Central memory CD8-positive, alpha-beta T cell (primary cell): ENCODE measurements around the gene CYP51A1.
"Not testable (repeated sequence)": the region's sequence is repeated elsewhere in the genome, so short reads cannot be mapped to it uniquely, and the experiment has no call there.

Experiments
- ATAC-seq: fragments of 150-1000 bp; cut with Tn5 transposase; replicated peaks from 2 replicates; pipeline ENCODE4 v1.10.0; 2022; ENCODE audit warnings: mild to moderate bottlenecking, moderate FRiP score, moderate number of reproducible peaks; ENCODE audit not compliant: poor library complexity, severe bottlenecking; ENCODE audit errors: extremely low read depth
- DNase-seq, 2 donors: peaks; one replicate each; pipeline ENCODE4 v3.0.0; 2021; ENCODE audit warnings: low spot score in 2 of 2
- H3K27ac Mint-ChIP-seq: one replicate; pipeline ENCODE4 v1.8.0; 2022; ENCODE audit warnings: low read depth, mild to moderate bottlenecking, moderate library complexity, mixed read lengths
- H3K27me3 Mint-ChIP-seq: one replicate; pipeline ENCODE4 v1.8.0; 2022; ENCODE audit warnings: mixed read lengths
- H3K36me3 Mint-ChIP-seq: one replicate; pipeline ENCODE4 v1.8.0; 2022; ENCODE audit warnings: mild to moderate bottlenecking, moderate library complexity, mixed read lengths; ENCODE audit not compliant: insufficient read depth
- H3K4me1 Mint-ChIP-seq: one replicate; pipeline ENCODE4 v1.8.0; 2022; ENCODE audit warnings: mixed read lengths
- H3K4me3 Mint-ChIP-seq: one replicate; pipeline ENCODE4 v1.8.0; 2022; ENCODE audit warnings: mild to moderate bottlenecking, moderate library complexity, mixed read lengths
- H3K9me3 Mint-ChIP-seq: one replicate; pipeline ENCODE4 v1.8.0; 2022; ENCODE audit warnings: mixed read lengths

The CYP51A1 gene

DNA sequence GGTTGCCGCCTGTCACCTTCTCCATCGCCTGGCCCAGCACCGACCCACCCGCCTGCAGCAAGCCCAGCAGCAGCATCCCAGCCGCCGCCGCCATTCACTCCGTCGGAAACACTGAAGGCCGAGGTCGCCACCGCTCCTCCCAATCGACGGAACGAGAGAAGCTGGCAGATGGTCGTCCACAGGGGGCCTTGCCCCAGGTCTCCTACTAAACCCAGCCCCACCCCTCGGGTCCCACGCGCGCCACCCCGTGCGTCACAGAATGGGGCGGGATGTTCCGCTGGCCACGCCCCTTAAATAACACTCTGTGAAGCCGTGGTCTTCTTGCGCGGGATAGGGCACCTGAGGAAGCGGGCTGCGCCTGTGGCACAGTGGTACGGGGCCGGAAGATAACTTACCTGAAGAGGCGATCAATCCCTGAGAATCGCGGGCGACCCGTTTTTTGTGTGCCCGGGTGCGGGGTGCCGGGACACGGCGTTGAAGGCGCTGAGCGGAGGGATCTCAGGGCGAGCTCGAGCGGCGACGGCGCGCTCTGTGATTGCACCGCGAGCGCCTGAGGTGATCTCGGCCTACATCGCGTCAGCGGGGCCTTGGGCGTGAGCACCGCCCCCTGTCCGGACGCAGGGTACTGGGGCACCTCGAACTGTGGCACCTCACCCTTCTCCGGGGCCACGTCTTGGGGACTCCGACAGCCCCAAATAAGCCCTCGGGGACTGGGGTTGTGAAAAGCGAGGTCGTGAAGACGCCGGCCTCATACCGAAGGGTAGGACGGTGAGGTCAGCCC, at the start of gene CYP51A1:
CYP51A1 (minus strand) TSS at position 207 of the 781 bp plus-strand sequence; CDS start at position 94, 113 bp downstream.
- no peaks in the 10 kb centered on the region for H3K9me3 Mint-ChIP-seq
- no peaks in the 10 kb centered on the region for H3K27me3 Mint-ChIP-seq
- H3K36me3 Mint-ChIP-seq, result peaks cover 30% of the 10 kb centered on the region
- peak within 1 kb of the TSS; percentile 98 for H3K27ac Mint-ChIP-seq
- peak within 1 kb of the TSS; percentile 98 for H3K4me3 Mint-ChIP-seq
- DNase-seq, result peak; percentile 95 to 97
- peaks cover 14% of the 10 kb centered on the region for H3K4me1 Mint-ChIP-seq
- ATAC-seq, result peak; percentile 83

DNA sequence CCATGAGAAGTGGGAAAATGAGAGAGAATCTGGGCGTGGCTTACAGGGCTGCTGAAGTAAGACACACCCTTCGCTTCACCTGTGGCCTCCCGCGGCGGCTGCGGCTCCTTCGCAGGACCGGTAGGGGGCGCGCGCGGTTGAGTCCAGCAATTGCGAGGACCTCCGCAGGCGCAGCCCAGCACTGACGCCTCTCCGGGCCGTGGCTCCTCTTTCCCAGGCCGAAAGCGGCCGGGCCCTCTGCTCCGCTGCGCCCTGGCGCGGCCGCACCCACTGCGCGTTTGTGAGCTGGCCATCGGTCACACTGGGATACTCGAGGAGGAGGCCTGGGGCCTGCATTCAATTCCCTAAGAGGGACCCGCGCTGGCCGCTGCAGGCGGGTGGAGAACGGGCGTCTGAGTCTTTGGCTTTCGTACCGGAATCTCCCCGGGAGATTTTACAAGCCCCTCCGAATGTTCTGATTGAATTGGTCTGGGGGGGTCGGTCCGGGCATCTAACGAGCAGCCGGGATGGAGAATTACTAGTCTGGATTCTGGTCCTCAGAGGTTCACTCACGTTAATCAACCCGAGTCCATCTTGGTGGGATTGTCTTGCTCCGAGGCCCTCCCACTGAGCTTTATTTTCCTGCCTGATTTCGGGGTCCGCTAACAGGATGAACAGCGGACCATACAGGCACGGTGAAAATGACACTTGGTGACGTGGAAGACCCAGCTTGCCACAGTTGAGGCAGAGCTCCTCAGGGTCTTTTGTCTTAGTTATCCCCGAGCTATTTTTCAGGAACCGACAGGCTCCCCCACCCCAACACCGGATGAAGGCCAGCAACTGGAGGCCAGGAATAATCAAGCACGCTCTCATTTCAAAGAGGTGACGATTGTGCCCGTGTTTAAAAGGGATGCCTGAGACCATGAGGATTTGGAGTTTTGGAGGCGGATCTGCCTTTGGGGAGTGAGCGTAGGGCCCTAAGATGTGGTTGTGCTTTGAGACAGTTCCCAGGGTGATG, 44.9 kb upstream of the CYP51A1 start, which contains the start of gene LRRD1:
LRRD1 (minus strand) TSS at position 215 of the 997 bp plus-strand sequence. CDS start 13,940 bp downstream, outside the sequence.
- DNase-seq (peak; percentile 84 to 92), ATAC-seq (peak; percentile 97)
- Mint-ChIP-seq H3K36me3 (peaks cover 2% of the 10 kb centered on the region), H3K27ac (peak within 1 kb of the TSS; percentile 59), H3K27me3 (no peaks in the 10 kb centered on the region), H3K4me3 (peak within 1 kb of the TSS; percentile 74), H3K9me3 (no peaks in the 10 kb centered on the region), H3K4me1 (peaks cover 5% of the 10 kb centered on the region)

- peaks cover 5% of the 10 kb centered on the region for H3K4me1 Mint-ChIP-seq
Measured at GRCh38 chr7:92177362-92177761, 43.1 kb upstream of the CYP51A1 start.

DNA sequence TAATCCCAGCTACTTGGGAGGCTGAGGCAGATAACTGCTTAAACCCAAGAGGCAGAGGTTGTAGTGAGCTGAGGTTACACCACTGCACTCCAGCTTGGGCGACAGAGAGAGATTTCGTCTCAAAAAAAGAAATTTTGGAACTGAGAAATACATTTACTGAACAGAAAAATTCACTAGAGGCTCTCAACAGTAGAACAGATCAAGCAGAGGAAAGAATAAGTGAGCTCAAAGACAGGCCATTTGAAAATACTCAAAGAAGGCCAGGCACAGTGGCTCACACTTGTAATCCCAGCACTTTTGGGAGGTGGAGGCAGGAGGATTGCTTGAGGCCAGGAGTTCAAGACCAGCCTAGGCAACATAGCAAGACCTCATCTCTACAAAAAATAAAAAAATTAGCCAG, 35.3 kb upstream of the CYP51A1 start:
- H3K27ac Mint-ChIP-seq, H3K36me3 Mint-ChIP-seq, H3K4me3 Mint-ChIP-seq, H3K9me3 Mint-ChIP-seq, ATAC-seq, H3K4me1 Mint-ChIP-seq, H3K27me3 Mint-ChIP-seq, DNase-seq: not testable (repeated sequence)

More at GRCh38 chr7:92177362-92177761, 43.1 kb upstream of the CYP51A1 start:
- H3K4me3 Mint-ChIP-seq, result no peak overlapping the region
- H3K27ac Mint-ChIP-seq, result no peak overlapping the region
- no peaks in the 10 kb centered on the region for H3K27me3 Mint-ChIP-seq
- H3K9me3 Mint-ChIP-seq, result no peaks in the 10 kb centered on the region
- DNase-seq, result no peak
- peaks cover 2% of the 10 kb centered on the region for H3K36me3 Mint-ChIP-seq
- ATAC-seq, result no peak

GRCh38 chr7:92161271-92161670, 27.0 kb upstream of the CYP51A1 start:
- no peak for DNase-seq
- Mint-ChIP-seq H3K4me3 (no peak overlapping the region), H3K27me3 (peaks cover 26% of the 10 kb centered on the region), H3K36me3 (no peaks in the 10 kb centered on the region), H3K9me3 (no peaks in the 10 kb centered on the region), H3K27ac (no peak overlapping the region), H3K4me1 (no peaks in the 10 kb centered on the region)
- ATAC-seq, result no peak

GRCh38 chr7:92158660-92159575, 24.6 kb upstream of the CYP51A1 start:
- no peak overlapping the region for H3K4me3 Mint-ChIP-seq

GRCh38 chr7:92156990-92157389, 22.7 kb upstream of the CYP51A1 start:
- H3K9me3 Mint-ChIP-seq, result no peaks in the 10 kb centered on the region

More at GRCh38 chr7:92158660-92159575, 24.6 kb upstream of the CYP51A1 start:
- H3K27me3 Mint-ChIP-seq, result peaks cover 26% of the 10 kb centered on the region
- no peaks in the 10 kb centered on the region for H3K36me3 Mint-ChIP-seq
- H3K9me3 Mint-ChIP-seq, result no peaks in the 10 kb centered on the region
- DNase-seq, result no peak
- ATAC-seq, result no peak
- H3K27ac Mint-ChIP-seq, result no peak overlapping the region
- no peaks in the 10 kb centered on the region for H3K4me1 Mint-ChIP-seq

GRCh38 chr7:92155108-92155739, 20.9 kb upstream of the CYP51A1 start:
- no peak overlapping the region for H3K4me3 Mint-ChIP-seq
- H3K4me1 Mint-ChIP-seq, result no peaks in the 10 kb centered on the region
- no peaks in the 10 kb centered on the region for H3K9me3 Mint-ChIP-seq
- no peaks in the 10 kb centered on the region for H3K27me3 Mint-ChIP-seq
- ATAC-seq (no peak), DNase-seq (no peak)
- H3K27ac Mint-ChIP-seq, result no peak overlapping the region
- no peaks in the 10 kb centered on the region for H3K36me3 Mint-ChIP-seq

More at GRCh38 chr7:92156990-92157389, 22.7 kb upstream of the CYP51A1 start:
- ATAC-seq, result no peak
- H3K27ac Mint-ChIP-seq, result no peak overlapping the region
- DNase-seq, result no peak
- H3K36me3 Mint-ChIP-seq, result no peaks in the 10 kb centered on the region
- H3K4me3 Mint-ChIP-seq, result no peak overlapping the region
- H3K4me1 Mint-ChIP-seq, result no peaks in the 10 kb centered on the region
- H3K27me3 Mint-ChIP-seq, result peaks cover 16% of the 10 kb centered on the region

GRCh38 chr7:92150450-92151017, 16.3 kb upstream of the CYP51A1 start:
- no peak for DNase-seq
- H3K4me1 Mint-ChIP-seq, result no peaks in the 10 kb centered on the region
- H3K4me3 Mint-ChIP-seq, result no peak overlapping the region
- no peak for ATAC-seq
- H3K9me3 Mint-ChIP-seq, result no peaks in the 10 kb centered on the region
- H3K36me3 Mint-ChIP-seq, result no peaks in the 10 kb centered on the region
- no peaks in the 10 kb centered on the region for H3K27me3 Mint-ChIP-seq
- H3K27ac Mint-ChIP-seq, result no peak overlapping the region

DNA sequence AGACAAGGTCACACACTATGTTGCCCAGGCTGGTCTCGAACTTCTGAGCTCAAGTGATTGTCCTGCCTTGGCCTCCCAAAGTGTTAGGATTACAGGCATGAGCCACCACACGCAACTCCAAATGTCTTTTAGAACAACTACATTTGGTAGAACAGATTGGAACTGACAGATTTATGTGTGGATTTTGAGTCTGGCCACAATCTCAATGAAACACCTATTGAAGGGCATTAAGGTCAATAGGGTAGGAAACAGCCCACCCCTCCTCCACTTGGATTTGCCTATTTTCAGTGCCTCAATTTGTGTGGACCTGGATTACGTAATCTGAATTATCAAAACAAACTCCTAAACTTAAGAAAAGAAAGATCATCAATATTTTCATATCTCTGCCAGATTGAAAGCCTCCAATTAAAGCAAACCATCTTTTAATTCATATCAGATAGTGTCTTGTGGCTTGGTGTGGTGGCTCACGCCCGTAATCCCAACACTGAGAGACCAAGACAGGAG, 15.5 kb upstream of the CYP51A1 start:
- no peaks in the 10 kb centered on the region for H3K36me3 Mint-ChIP-seq
- no peak overlapping the region for H3K27ac Mint-ChIP-seq
- ATAC-seq (no peak), DNase-seq (no peak)
- no peaks in the 10 kb centered on the region for H3K27me3 Mint-ChIP-seq
- no peaks in the 10 kb centered on the region for H3K4me1 Mint-ChIP-seq
- H3K4me3 Mint-ChIP-seq, result no peak overlapping the region
- H3K9me3 Mint-ChIP-seq, result no peaks in the 10 kb centered on the region

DNA sequence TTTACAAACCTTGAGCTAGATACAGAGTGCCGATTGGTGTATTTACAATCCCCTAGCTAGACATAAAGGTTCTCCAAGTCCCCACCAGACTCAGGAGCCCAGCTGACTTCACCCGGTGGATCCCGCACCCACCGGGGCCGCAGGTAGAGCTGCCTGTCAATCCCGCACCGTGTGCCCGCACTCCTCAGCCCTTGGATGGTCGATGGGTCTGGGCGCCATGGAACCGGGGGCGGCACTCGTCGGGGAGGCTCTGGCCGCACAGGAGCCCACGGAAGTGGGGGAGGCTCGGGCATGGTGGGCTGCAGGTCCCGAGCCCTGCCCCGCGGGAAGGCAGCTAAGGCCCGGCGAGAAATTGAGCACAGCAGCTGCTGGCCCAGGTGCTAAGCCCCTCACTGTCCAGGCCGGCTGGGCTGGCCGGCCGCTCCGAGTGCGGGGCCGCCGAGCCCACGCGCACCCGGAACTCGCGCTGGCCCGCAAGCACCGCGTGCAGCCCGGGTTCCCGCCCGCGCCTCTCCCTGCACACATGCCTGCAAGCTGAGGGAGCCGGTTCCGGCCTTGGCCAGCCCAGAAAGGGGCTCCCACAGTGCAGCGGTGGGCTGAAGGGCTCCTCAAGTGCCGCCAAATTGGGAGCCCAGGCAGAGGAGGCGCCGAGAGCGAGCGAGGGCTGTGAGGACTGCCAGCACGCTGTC, 9.1 kb upstream of the CYP51A1 start:
- H3K27ac Mint-ChIP-seq, H3K4me1 Mint-ChIP-seq, H3K4me3 Mint-ChIP-seq, ATAC-seq, DNase-seq, H3K9me3 Mint-ChIP-seq, H3K27me3 Mint-ChIP-seq, H3K36me3 Mint-ChIP-seq: not testable (repeated sequence)
